Activated CD4-positive, CD25-positive, alpha-beta regulatory T cell treated with anti-CD3 and anti-CD28 coated beads, Interleukin-2, amount 50 U/mL, for 72 hours (primary cell): ENCODE results near the gene MEI1.
"Not testable (repeated sequence)": the region's sequence is repeated elsewhere in the genome, so short reads cannot be mapped to it uniquely, and the experiment has no call there.

Source experiments
- DNase-seq: peaks from one replicate; pipeline ENCODE4 v3.0.0; 2021

Gene MEI1, protein sequence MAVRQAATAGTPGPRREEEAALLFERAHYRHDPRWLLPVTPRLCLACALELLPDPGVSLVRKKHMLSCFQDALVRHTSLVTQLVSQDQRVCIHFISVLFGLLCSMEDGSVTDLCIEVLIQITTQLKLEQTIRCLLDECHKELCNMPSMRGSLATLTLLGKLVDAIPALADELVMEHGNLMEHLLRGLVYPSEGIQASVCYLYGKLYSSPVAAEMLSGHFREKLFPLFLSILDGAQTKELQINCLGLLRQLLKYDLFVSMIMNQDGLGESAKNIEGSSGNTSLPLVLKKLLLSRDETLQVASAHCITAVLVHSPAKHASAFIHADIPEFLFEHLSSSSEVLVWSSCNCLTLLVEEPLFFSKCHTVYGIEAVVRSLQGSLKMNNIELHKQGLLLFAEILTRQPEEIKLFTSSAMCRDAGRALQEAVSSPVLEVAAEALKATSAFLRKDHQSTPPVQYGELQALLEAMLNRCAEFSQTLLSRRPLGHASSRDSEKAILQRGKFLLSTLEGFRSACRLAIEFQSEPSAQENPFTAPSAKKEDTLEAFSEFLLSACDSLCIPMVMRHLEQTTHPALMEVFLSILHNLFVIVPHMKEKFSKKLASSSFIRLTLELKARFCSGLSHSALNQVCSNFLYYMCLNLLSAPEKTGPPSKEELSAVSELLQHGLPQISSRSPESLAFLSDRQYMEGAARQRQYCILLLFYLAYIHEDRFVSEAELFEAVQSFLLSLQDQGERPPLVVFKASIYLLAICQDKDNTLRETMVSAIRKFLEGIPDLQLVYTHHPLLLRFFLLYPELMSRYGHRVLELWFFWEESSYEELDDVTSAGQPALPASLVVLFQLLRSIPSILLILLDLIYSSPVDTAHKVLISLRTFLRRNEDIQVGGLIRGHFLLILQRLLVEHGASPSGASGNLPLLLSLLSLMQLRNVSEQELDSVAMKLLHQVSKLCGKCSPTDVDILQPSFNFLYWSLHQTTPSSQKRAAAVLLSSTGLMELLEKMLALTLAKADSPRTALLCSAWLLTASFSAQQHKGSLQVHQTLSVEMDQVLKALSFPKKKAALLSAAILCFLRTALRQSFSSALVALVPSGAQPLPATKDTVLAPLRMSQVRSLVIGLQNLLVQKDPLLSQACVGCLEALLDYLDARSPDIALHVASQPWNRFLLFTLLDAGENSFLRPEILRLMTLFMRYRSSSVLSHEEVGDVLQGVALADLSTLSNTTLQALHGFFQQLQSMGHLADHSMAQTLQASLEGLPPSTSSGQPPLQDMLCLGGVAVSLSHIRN

GRCh38 chr22:41699264-41700107 lies at the start of gene MEI1:
Gene MEI1, plus strand, starts transcription at chr22:41699503. Its CDS starts 36 bp downstream, at chr22:41699539.
- peak; percentile 89 for DNase-seq

- no peak for DNase-seq
Observed at GRCh38 chr22:41650229-41650628, 49.1 kb upstream of the MEI1 start.

DNA sequence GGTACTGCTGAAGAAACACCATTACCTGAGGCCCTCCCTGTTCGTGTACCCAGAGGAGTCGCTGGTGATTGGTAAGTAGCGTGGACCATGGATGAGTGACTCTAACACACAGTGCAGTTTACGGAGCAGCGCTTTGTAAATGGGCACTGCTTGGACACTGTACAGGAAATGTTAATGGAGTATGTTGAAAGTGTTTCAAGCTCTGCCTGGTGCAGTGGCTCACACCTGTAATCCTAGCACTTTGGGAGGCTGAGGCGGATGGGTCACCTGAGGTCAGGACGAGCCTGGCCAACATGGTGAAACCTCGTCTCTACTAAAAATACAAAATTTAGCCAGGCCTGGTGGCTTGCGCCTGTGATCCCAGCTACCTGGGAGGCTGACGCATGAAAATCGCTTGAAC lies 48.5 kb upstream of the MEI1 start:
- no peak for DNase-seq

DNA sequence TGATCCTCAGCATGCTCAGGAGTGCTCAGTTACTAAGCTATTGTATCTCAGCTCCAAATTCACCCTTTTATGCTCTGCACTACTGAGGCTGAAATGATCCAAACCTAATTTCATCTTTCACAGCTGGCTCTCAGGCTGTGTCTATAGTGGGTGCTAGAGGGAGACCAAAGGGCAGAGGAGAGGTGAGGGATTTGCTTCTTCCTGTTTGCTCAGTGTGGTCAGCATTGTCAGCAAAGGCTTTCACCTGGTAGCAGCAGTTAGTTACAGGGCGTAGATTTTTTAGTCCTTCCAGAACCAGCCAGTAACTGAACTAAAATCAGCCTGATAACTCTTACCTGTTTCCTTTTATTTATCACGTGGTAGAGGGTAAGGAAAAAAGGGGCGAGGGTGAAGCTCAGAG lies 45.0 kb upstream of the MEI1 start:
- DNase-seq: no peak

GRCh38 chr22:41656556-41656955 lies 42.7 kb upstream of the MEI1 start:
- no peak for DNase-seq

GRCh38 chr22:41657709-41658108 lies 41.6 kb upstream of the MEI1 start:
- DNase-seq: no peak

- no peak for DNase-seq
Observed at GRCh38 chr22:41658869-41659268, 40.4 kb upstream of the MEI1 start.

DNA sequence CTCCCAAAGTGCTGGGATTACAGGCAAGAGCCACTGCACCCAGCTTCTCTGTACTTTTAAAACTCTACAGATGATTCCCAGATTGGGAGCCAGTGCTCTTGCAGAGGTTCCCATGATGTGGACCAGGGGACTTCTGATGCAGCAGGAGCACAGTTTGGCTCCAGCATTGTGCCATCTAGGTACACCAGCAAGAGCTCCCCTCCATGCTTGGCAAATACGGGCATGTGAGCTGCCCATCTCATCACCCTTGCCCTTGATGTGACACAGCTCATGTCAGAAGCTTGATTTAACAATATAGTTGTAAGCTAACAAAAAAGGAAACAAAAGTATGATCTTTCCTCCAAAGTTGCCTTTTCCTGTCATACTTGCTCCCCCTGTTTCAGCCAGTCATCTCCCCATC lies 39.4 kb upstream of the MEI1 start:
- DNase-seq: no peak

- no peak for DNase-seq
Observed at GRCh38 chr22:41660416-41660815, 38.9 kb upstream of the MEI1 start.

GRCh38 chr22:41661088-41661487 lies 38.2 kb upstream of the MEI1 start:
- no peak for DNase-seq

- no peak for DNase-seq
Observed at GRCh38 chr22:41661713-41662112, 37.6 kb upstream of the MEI1 start.

DNA sequence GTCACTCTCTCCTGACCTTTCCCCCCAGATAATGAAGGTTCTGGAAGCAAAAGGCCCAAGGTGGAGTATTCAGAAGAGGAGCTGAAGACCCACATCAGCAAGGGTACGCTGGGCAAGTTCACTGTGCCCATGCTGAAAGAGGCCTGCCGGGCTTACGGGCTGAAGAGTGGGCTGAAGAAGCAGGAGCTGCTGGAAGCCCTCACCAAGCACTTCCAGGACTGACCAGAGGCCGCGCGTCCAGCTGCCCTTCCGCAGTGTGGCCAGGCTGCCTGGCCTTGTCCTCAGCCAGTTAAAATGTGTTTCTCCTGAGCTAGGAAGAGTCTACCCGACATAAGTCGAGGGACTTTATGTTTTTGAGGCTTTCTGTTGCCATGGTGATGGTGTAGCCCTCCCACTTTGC lies 35.7 kb upstream of the MEI1 start:
- not testable (repeated sequence) for DNase-seq

DNA sequence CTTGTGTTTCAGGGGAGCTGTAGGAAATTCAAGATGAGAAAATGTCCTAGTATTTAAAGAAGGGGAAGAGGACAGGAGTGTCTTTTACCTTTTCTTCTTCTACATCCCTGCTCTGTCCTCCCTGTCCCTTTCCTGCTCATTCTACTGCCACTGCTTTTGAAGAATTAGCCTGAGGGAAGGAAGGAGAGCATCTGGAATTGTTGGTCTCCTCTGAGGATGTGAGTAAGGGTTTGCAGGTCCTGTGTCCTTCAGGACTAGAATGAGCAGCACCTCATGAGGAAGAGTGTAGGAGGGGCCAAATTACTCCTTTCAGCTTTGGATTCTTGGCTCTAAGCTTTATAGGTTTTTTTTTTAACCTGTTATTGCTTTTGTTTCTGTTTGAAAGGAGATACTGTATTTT lies 34.8 kb upstream of the MEI1 start:
- DNase-seq: no peak

DNA sequence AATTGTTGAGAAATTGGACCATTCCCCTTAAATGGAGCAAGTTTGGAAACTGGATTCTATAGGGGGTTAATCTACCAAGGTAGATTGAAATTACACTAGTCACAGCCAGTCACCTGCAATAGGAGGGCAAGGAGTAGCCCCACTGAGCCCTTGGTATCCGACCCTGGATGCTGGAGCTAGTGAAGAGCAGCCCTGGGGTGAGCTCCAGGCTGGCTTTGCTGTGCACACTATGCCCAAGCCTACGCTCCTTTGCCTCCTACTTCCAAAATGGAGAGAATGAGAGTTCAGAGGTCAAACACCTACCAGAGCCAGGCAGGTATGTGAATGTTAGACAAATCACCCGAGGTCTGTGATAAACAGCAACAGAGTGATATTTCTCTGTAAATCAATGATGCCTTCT lies 34.4 kb upstream of the MEI1 start:
- no peak for DNase-seq

- DNase-seq: no peak
Observed at GRCh38 chr22:41668971-41669911, 30.1 kb upstream of the MEI1 start.

- not testable (repeated sequence) for DNase-seq
Observed at GRCh38 chr22:41672096-41672495, 27.2 kb upstream of the MEI1 start.

- no peak for DNase-seq
Observed at GRCh38 chr22:41672780-41673509, 26.4 kb upstream of the MEI1 start.

DNA sequence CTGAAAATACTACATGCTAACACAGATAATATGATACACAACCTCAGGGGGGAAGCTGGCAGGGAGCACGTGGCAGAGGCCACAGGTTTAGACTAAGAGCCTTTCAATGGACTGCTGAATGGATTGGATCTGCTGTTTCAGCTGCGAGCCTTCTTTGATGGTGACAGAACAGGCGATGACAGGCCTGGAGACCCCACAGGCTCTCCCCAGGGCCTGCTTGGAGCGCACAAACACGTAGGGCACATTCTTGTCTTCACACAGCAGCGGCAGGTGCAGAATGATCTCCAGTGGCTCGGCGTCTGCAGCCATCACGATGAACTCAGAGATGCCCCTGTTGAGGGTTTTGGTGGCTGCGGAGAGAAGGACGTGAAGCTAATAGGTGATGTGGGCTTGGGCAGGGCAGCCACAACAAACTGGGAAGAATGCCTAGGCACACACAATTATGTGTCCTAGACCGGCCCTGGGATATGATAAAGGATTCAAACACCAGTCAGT lies 24.4 kb upstream of the MEI1 start:
- DNase-seq: no peak

- DNase-seq: no peak
Observed at GRCh38 chr22:41676134-41676533, 23.2 kb upstream of the MEI1 start.

- DNase-seq: no peak
Observed at GRCh38 chr22:41681616-41682015, 17.7 kb upstream of the MEI1 start.
